GM04504 (cell line): ENCODE data around the gene RTN4IP1.
A peak's percentile ranks its signal among the peaks of the same experiment; 100 is the strongest.

ENCODE experiments used
- DNase-seq: peaks from one replicate; pipeline ENCODE4 v3.0.0-alpha.2; 2012; ENCODE audit warnings: low read depth

Gene RTN4IP1, protein sequence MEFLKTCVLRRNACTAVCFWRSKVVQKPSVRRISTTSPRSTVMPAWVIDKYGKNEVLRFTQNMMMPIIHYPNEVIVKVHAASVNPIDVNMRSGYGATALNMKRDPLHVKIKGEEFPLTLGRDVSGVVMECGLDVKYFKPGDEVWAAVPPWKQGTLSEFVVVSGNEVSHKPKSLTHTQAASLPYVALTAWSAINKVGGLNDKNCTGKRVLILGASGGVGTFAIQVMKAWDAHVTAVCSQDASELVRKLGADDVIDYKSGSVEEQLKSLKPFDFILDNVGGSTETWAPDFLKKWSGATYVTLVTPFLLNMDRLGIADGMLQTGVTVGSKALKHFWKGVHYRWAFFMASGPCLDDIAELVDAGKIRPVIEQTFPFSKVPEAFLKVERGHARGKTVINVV

DNA sequence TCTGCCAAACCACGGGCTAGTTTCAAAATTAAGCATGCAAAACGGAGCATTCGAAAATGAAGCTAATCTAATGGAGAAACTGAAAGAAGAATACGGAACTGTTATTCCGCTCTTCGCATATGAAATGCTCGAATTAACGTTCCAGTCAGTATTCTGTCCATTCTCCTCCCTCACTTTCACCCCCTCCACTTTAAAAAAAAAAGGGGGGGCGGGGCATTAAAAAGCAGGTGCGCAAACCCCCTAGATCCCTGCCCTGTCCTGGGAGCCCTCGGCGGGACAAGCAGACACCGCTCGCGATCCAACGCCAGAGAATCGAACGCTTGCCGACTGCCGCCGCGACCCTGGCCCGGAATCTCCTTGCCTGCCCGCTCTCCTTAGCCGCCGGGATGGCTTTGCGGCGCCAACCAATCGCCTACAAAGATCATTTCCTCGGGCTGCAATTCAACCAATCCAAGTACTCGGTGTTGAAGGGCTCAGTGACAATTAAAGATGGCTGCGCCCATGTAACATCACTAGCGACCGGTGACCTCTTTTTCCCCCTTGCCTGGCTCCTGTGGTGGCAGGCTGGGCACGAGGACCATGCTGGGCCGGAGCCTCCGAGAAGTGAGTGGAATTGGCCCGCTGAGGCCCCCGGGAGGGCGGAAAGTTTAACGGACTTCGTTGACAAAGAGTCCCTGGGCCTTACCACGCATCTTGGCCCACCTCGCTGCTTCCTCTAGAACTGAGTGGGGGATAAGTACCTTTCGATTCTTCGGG is at the start of gene RTN4IP1, which contains the start of gene QRSL1:
Gene RTN4IP1, minus strand, starts transcription at position 396 of the 756 bp plus-strand sequence. CDS start 477 bp downstream, outside the sequence.
Gene QRSL1, plus strand, starts transcription at position 476 of the 756 bp plus-strand sequence. Its CDS starts 104 bp downstream, at position 580.
- peak; percentile 86 for DNase-seq

GRCh38 chr6:106677282-106677681 is 48.0 kb upstream of the RTN4IP1 start:
- DNase-seq, result no peak

DNA sequence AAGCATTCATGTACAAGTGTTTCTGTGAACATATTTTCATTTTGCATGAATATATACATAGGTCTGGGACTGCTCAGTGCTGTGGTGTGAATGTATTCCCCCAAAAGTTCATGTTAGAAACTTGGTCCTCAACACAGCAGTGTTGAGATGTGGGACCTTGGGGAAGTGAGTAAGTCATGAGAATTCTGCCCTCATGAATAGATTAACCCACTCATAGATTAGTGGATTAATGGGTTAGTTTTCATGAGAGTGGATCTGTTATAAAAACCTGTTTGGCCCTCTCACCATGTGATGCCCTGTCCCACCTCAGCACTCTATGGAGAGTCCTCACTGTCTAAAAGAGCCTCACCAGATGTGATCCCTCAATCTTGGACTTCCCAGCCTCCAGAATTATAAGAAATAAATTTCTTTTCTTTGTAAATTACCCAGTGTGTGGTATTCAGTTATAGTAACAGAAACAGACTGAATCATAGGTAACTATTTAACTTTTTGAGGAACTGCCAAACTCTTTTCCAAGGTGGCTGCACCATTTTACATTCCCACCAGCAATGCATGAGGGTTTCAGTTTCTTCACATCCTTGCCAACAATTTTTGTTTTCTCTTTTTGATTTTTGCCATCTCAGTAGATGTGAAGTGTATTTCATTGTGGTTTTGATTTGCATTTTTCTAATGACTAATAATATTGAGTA is 45.4 kb upstream of the RTN4IP1 start:
- DNase-seq, result no peak

GRCh38 chr6:106671651-106672050 is 42.4 kb upstream of the RTN4IP1 start:
- no peak for DNase-seq

GRCh38 chr6:106670236-106670635 is 40.9 kb upstream of the RTN4IP1 start:
- DNase-seq, result no peak

DNA sequence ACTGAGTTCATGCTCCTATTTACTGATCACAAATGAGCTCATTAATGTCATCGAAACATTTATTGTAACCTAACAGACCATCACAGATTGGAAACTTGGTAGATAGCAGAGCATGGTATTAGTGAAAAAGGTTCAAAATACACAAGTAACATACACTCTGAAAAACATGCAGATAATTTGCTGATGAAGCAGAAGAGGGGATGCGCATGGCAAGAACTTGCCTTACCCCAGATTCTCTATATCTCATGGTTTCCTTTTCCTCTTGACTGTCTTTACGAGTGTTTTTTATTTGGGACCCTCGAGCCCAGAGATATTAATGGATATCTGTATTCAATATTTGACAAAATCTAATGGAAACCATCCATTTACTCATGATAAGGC is 37.7 kb upstream of the RTN4IP1 start:
- DNase-seq, result no peak

- no peak for DNase-seq
Observed at GRCh38 chr6:106666282-106667021, 37.2 kb upstream of the RTN4IP1 start.

DNA sequence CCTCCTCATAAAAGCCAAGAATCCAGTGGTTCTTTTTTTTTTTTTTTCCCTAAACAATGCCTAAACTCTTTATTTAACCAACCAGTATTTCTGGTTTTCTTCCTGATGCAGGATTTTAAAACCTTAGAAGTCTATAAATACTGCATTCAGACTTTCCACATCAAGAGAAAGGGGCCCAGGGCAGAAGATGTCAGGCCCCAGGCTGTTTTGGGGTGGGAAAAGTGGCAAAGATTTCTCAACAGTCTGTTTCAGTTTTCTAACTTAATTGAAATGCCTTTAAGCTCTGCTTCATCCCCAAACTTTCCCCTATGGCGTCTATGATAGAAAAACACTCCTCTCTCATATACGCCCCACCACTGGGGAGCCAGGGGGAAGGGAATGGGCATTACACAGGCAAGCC is 33.2 kb upstream of the RTN4IP1 start:
- no peak for DNase-seq

DNA sequence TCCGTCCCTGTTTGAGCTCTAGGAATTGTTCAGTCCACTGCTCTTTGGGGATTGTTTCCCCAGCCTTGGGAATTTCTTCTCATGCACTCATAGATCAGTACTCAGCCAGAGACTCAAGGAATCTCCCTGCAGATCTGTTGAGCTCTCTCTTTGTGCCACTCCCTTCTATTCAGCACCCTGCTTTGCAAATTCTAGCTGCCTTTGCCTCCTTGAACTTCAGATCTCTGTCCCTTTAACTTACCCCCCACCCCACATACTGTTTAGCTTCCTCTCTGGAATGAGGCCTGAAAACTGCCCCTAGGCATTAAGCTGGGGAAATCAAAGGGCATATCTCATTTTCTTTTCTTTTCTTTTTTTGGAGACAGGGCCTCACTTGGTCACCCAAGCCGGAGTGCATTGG is 30.6 kb upstream of the RTN4IP1 start:
- DNase-seq, result no peak

- DNase-seq, result no peak
Observed at GRCh38 chr6:106658469-106658868, 29.2 kb upstream of the RTN4IP1 start.

DNA sequence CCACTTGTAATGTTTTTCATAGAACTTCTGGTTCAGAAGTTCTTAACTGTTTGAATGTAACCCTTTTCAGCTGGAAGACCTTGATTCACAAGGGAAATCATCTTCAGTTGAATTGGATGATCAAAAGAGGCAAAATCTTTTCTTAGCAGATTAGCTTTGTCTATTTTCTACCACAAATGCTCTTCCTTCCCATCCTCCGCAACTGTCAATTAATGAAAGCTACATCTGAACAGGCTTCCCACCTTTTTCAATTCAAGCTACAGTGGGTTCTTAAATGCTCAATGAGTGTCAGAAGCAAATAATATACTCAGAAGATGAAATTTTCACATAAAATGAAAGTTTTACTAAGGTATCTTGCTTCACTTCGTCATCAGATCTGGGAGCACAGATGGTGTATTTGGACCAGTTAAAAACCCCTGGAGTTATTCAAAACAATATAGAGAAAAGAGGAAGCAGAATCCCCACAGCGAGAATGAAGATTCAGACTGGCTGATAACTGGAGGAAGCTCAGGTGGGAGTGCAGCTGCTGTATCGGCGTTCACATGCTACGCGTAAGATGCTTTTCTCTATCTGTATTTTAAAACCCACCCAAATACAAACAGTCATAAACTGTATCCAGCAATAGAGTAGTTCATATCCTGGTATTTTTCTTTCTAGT is 19.5 kb upstream of the RTN4IP1 start:
- DNase-seq, result no peak

GRCh38 chr6:106643061-106643460 is 13.8 kb upstream of the RTN4IP1 start:
- no peak for DNase-seq

GRCh38 chr6:106642476-106642875 is 13.2 kb upstream of the RTN4IP1 start:
- no peak for DNase-seq

DNA sequence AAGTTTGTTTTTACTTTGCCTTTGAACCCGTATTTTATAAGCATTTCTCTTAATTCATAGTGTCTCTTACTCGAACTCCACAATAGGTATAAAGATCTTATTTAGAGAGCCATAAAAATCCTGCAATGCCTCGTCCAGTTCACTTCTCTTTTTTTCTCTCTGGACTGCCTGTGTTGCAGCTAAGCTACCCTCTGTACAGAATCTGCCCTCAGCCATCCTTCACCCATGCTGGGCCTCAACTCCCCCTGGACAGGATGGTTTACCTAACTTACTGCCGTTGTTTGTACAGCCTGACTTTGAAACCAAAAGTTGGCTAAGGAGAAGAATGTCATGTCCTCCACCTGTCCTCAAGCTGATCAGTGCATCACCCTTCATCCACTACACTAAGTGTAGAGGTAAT is 10.5 kb upstream of the RTN4IP1 start:
- DNase-seq, result no peak

DNA sequence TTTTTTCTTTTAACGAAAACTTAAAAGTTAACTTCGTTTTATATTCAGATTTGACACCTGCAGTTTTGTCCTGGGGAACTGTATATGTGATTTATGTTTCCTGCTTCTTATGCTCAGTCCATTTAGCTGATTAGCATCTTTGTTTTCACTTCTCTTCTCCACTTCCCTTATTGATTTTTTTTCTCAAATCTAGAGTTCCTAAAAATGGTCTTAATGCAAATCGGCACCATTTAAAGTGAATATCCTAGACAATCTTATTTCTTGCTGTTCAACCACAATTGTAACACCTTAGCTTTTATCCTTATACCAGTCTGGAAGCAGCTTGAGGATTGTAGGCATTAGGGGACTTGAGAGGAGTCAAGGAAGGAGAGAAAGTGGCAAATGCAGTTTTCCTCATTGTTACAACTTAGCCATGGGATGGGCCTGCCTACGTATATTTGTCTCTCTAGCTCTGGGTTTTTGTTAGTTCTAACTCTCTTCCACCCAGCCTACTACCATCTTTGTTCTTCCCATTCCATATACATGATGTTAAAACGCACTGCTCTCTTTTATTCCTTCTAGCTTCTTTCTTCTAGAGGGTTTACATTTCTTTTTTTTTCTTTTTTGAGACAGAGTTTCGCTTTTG is 8.5 kb upstream of the RTN4IP1 start:
- DNase-seq, result no peak

DNA sequence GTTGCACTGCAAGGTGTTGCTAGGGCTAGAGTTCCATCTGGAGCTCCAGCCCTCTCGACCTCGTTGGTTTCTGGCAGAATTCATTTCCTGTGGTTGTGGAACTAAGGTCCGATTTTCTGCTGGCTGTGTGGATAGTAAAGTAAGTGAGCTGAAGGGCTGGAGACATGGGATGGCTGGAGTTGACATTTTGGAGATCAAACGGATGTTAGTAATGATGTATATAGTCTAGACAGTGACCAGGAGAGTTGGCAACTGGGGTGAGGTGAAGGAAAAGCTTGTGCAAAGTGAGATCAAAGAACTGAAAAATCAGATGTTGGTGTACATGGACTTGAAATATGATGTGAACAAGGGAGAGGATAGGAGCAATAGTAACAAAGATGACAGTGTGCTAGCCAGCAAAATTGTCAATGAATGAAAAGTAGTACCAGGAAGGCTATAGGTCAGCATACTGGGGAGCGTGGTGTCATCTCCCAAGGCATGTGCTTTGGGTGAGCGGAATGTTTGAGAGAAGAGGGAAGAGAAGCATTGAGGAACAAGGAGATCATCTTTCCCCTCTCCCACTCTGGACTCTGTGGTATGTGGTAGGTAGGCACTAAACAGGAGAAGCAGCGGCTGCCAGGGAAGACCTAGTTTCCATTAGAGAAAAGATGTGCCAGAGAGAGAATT is 7.9 kb upstream of the RTN4IP1 start:
- no peak for DNase-seq

DNA sequence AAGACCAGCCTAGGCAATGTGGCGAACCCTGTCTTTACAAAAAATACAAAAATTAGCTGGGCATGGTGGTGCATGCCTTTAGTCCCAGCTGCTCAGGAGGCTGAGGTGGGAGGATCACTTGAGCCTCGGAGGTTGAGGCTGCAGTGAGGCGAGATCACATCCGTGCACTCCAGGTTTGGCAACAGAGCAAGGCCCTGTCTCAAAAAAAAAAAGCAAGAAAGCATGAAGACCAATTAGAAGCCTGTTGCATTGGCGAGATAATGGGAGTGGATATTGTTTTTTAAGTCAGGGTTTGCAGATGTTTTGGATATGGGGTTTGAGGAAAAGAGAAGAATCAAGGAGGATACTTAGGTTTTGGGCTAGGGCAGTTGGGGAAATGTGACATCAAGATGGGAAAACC is 5.3 kb upstream of the RTN4IP1 start:
- no peak for DNase-seq

DNA sequence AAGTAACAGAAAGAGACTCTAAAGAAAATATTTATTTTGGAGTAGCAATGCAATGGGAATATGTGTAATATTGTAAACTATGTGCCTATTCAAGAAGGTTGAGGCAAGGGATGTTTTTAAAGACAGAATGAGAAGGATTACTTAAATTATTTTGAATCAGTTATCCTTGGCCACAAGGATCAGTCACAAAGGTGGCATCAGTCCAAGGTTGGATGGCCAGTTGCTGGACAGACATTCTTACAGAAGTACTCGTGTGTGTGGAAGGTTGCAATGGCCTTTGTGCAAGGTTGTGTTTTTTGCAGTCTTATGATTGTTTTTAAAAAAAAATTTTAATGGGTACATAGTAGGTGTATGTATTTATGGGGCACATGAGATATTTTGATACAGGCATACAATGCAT is 2.0 kb upstream of the RTN4IP1 start:
- no peak for DNase-seq

DNA sequence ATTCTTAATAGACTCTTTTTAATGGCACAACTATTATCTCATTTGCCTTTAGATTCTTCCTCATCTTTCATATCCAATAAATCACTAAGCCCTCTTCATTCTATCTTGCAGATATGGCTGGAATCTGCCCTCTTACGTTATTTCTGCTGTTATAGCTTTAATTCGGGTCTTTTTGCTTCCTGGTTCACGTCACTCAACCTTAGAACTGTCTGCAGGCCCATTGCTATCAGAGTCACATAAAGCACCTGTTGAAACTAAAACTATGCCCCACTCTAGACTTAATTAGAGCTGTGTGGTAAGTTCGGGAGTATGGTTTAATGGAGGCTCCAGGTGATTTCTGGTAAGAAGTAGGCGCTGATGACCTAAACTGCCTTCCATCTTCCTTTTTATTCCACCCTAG is 1.1 kb upstream of the RTN4IP1 start:
- DNase-seq, result no peak

DNA sequence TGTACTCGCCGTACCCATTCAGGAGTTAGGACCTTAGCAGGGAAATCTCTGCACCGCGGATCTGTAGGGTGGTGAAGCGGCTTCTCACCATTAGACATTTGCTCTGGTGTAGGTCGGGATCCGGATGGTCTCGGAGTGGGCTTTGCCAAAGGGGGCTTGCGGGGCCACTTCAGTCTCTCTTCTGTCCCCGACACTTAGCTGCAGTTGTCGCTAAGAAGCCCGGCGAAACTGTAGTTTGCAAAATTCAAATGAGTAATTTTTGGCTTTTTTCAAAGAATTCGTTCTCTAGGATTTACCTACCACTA is 513 bp upstream of the RTN4IP1 start:
- DNase-seq, result no peak

DNA sequence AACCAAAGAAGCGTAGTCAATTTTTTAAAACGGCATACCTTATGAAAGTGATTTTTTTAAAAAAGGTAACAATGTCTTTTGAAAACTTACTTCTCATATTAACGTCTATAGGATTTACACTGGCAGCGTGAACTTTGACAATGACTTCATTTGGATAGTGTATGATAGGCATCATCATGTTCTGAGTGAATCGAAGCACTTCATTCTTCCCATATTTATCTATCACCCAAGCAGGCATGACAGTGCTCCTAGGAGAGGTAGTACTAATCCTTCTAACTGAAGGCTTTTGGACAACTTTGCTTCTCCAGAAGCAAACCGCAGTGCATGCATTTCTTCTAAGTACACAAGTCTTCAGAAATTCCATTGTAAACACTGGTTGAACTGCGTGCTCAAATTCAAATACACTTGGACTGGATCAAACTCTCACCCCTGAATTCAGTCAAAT is 618 bp downstream of the RTN4IP1 start:
- DNase-seq, result no peak
